Suprapubic skin (tissue), 4 donors: ENCODE data around the gene LIN28A. TPM values are rescaled to one million over a fixed set of nuclear protein-coding genes. Genes with fewer than 3 reads are reported as not detected.

Experiments
- DNase-seq, 2 donors: peaks; one replicate each; pipeline ENCODE4 v3.0.0-alpha.2; 2019; ENCODE audit warnings: low spot score in 2 of 2
- H3K27ac ChIP-seq: fragments of 200-600 bp; sonication (generic); one replicate; pipeline ENCODE4 v1.5.1; 2019
- H3K27me3 ChIP-seq: fragments of 200-600 bp; sonication (generic); one replicate; pipeline ENCODE4 v1.5.1; 2019
- H3K36me3 ChIP-seq: fragments of 200-600 bp; sonication (generic); one replicate; pipeline ENCODE4 v1.5.1; 2019
- H3K4me1 ChIP-seq: fragments of 200-600 bp; sonication (generic); one replicate; pipeline ENCODE4 v1.5.1; 2019
- H3K4me3 ChIP-seq: fragments of 200-600 bp; sonication (generic); one replicate; pipeline ENCODE4 v1.5.1; 2019; ENCODE audit warnings: mild to moderate bottlenecking
- H3K9me3 ChIP-seq: fragments of 200-600 bp; sonication (generic); one replicate; pipeline ENCODE4 v1.5.1; 2019
- CTCF ChIP-seq, 2 donors: fragments of 200-600 bp in 1 of 2; fragments of 450-650 bp in 1 of 2; sonication (generic) in 1 of 2; IDR thresholded peaks; one replicate each; pipeline ENCODE4 v1.5.1; 2016 to 2019; ENCODE audit warnings: antibody characterized with exemption in 2 of 2, mild to moderate bottlenecking in 1 of 2, moderate library complexity in 1 of 2
- EP300 ChIP-seq: sonication (generic); formaldehyde crosslinking; IDR thresholded peaks from one replicate; pipeline ENCODE4 v1.6.1; 2017; ENCODE audit warnings: antibody characterized with exemption
- POLR2A ChIP-seq, 2 donors: fragments of 450-650 bp; IDR thresholded peaks; one replicate each; pipeline ENCODE4 v1.6.1; 2017; ENCODE audit warnings: antibody characterized with exemption in 2 of 2, mild to moderate bottlenecking in 2 of 2, moderate library complexity in 2 of 2
- POLR2AphosphoS5 ChIP-seq, 3 donors: sonication (generic); formaldehyde crosslinking; IDR thresholded peaks; one replicate each; pipeline ENCODE4 v1.6.1; 2017; ENCODE audit warnings: antibody characterized with exemption in 3 of 3
- WGBS: methylation state at CpG from one replicate; pipeline ENCODE4 v1.1.5; 2018; 5-methylcytosine and 5-hydroxymethylcytosine counted together
- total RNA-seq, 4 donors: library from RNA; depleted of rRNA; stranded (reverse); fragments of >200 nt; gene quantifications; one replicate each; pipeline ENCODE4 v1.1.0, GENCODE V29; 2016

The LIN28A gene
- total RNA-seq, 4 donors from 2014 or later: not detected

GRCh38 chr1:26477446-26478152 is 67.0 kb downstream of the LIN28A start:
- no peak for TF ChIP-seq CTCF (IDR thresholded peaks at IDR 0.05)
- no peak for TF ChIP-seq POLR2AphosphoS5 (IDR thresholded peaks at IDR 0.05)
- TF ChIP-seq POLR2A (IDR thresholded peaks at IDR 0.05): no peak
- no peak for TF ChIP-seq EP300
- H3K27ac ChIP-seq: no peak overlapping the region
- DNase-seq: peak in 1 of 2 donors; percentile 26
- 73% methylated on average over 8 of the region's 8 CpGs for WGBS
- no peak overlapping the region for H3K4me3 ChIP-seq
- H3K4me1 ChIP-seq: peaks cover 18% of the 10 kb centered on the region
- peaks cover 45% of the 10 kb centered on the region for H3K36me3 ChIP-seq
- H3K27me3 ChIP-seq: no peaks in the 10 kb centered on the region
- H3K9me3 ChIP-seq: no peaks in the 10 kb centered on the region

GRCh38 chr1:26478159-26478558 is 67.5 kb downstream of the LIN28A start:
- 84% methylated on average over 3 of the region's 3 CpGs for WGBS
- no peak for TF ChIP-seq EP300
- TF ChIP-seq CTCF (IDR thresholded peaks at IDR 0.05): no peak
- no peak for TF ChIP-seq POLR2A (IDR thresholded peaks at IDR 0.05)
- TF ChIP-seq POLR2AphosphoS5 (IDR thresholded peaks at IDR 0.05): no peak
- peaks cover 45% of the 10 kb centered on the region for H3K36me3 ChIP-seq

GRCh38 chr1:26478988-26479387 is 68.4 kb downstream of the LIN28A start:
- TF ChIP-seq EP300 (no peak), POLR2A (IDR thresholded peaks at IDR 0.05) (no peak), CTCF (IDR thresholded peaks at IDR 0.05) (no peak), POLR2AphosphoS5 (IDR thresholded peaks at IDR 0.05) (no peak)
- peaks cover 10% of the 10 kb centered on the region for H3K4me1 ChIP-seq
- DNase-seq: no peak
- H3K27ac ChIP-seq: no peak overlapping the region
- no peak overlapping the region for H3K4me3 ChIP-seq
- H3K9me3 ChIP-seq: no peaks in the 10 kb centered on the region
- peaks cover 42% of the 10 kb centered on the region for H3K36me3 ChIP-seq
- H3K27me3 ChIP-seq: no peaks in the 10 kb centered on the region
- 88% methylated on average over 6 of the region's 6 CpGs for WGBS

More at GRCh38 chr1:26478159-26478558, 67.5 kb downstream of the LIN28A start:
- Histone ChIP-seq H3K4me3 (no peak overlapping the region), H3K9me3 (no peaks in the 10 kb centered on the region), H3K4me1 (peaks cover 18% of the 10 kb centered on the region), H3K27ac (no peak overlapping the region), H3K27me3 (no peaks in the 10 kb centered on the region)
- peak in 1 of 2 donors; percentile 2 for DNase-seq

Other genes with a start within 250 kb of the LIN28A start
- gene C1orf232, start 241.9 kb upstream of the LIN28A start, total RNA-seq: not detected
- 10 to 100 TPM; 15.3 to 53.4 (median 28.3) TPM for gene ZNF593, start 240.9 kb upstream of the LIN28A start, total RNA-seq
- not detected for gene ZNF593OS, start 239.0 kb upstream of the LIN28A start, total RNA-seq
- gene CNKSR1, start 233.3 kb upstream of the LIN28A start, total RNA-seq: 10 to 100 TPM; 45.6 to 91.2 (median 53.7) TPM
- gene CATSPER4, start 220.2 kb upstream of the LIN28A start, total RNA-seq: not detected
- 10 to 100 TPM; 18.2 to 27.8 (median 18.7) TPM for gene CEP85, start 176.6 kb upstream of the LIN28A start, total RNA-seq
- 100 to 1,000 TPM in 1 of 4 donors, 10 to 100 TPM in 3; 53.5 to 104 (median 92.8) TPM for gene SH3BGRL3, start 130.7 kb upstream of the LIN28A start, total RNA-seq
- 10 to 100 TPM in 2 of 4 donors, 1 to 10 TPM in 2; 3.2 to 19.1 (median 9.1) TPM for gene UBXN11, start 104.2 kb upstream of the LIN28A start, total RNA-seq
- gene CD52, start 92.9 kb upstream of the LIN28A start, total RNA-seq: 10 to 100 TPM in 1 of 4 donors, 1 to 10 TPM in 3; 2.3 to 11.4 (median 9.9) TPM
- 10 to 100 TPM; 47.8 to 96.9 (median 62.8) TPM for gene CRYBG2, start 56.7 kb upstream of the LIN28A start, total RNA-seq
- not detected for gene ZNF683, start 38.1 kb upstream of the LIN28A start, total RNA-seq
- 10 to 100 TPM; 35.6 to 55.8 (median 45.3) TPM for gene DHDDS, start 21.5 kb downstream of the LIN28A start, total RNA-seq
- 100 to 1,000 TPM; 101 to 194 (median 146) TPM for gene HMGN2, start 61.6 kb downstream of the LIN28A start, total RNA-seq
- 10 to 100 TPM; 37.8 to 50.9 (median 43.7) TPM for gene RPS6KA1, start 118.9 kb downstream of the LIN28A start, total RNA-seq